Measurements from ENCODE around the gene ZBTB7C.

The ZBTB7C gene

DNA sequence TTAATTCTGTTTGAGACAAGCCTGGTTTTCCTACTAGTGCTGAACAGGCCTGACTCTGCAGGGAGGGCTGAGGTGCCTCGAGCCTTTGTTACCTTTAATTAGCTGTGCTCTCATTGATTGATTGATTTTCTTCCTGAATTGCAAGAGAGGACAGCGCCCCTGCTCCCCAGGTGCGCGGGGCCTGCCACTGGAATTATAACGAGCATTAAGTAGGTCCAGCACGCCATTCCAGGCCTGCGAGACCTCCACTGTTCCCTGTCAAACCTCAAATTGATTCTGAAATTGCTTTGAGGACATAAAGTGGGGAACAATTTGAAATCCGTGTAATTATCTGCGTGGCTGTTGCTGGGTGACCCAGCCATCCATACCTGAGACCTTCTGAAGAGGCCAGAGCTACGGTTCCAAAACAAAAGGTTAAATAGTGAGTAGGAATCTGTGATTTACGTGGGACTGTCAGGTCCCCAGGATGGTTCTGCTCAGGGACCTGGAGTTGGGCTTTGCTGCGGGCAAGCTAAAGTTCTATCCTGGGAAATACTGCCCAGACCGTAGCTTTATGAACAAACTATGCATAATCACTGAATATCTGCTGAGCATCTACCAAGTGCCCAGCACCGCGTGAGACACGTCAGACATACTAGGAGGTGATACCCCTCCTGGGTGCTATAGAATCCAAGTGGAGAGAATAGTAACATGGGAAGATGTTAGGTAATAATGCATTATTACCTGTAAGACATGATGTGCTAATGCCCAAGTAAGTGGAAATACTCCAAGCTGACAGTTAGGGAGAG lies 104.1 kb downstream of the ZBTB7C start:
- H3K4me2 ChIP-seq (ENCODE audit: low read length) = no peak overlapping the region
- H3K4me3 ChIP-seq (ENCODE audit: low read length) = no peak overlapping the region
- H3K27me3 ChIP-seq (ENCODE audit: control insufficient read depth, insufficient read depth, low read length) = peaks cover 43% of the 10 kb centered on the region
- H3K4me1 ChIP-seq (ENCODE audit: control insufficient read depth, insufficient read depth, low read length) = no peaks in the 10 kb centered on the region
- no peak overlapping the region for H3K9ac ChIP-seq (ENCODE audit: low read depth, low read length)
- H3K9me3 ChIP-seq (replicated peaks; ENCODE audit: low read length) = no peaks in the 10 kb centered on the region
- no peaks in the 10 kb centered on the region for H3K36me3 ChIP-seq (ENCODE audit: insufficient read depth, low read length)

DNA sequence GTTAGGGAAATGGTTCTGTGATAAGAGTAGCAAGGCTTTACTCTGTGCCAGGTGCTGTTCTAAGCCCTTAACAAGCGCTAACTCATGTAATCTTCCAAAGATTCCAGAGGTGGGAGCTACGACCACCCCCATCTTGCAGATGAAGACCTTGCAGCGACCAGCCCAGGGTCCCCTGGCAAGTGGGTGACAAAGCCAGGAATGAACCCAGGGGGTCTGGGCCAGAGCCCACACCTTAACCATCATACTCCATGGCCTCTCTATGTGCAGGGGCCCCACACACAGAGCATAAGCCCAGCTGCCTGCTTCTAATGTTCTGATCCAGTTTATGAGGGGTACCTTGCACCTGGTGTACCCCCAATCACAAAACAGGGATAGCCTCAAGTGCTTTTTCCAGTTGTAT lies 105.3 kb downstream of the ZBTB7C start:
- Histone ChIP-seq H3K9me3 (replicated peaks; ENCODE audit: low read length) (no peaks in the 10 kb centered on the region), H3K4me3 (ENCODE audit: low read length) (no peak overlapping the region), H3K4me1 (ENCODE audit: control insufficient read depth, insufficient read depth, low read length) (no peaks in the 10 kb centered on the region), H3K27me3 (ENCODE audit: control insufficient read depth, insufficient read depth, low read length) (peaks cover 43% of the 10 kb centered on the region), H3K36me3 (ENCODE audit: insufficient read depth, low read length) (no peaks in the 10 kb centered on the region), H3K9ac (ENCODE audit: low read depth, low read length) (no peak overlapping the region), H3K4me2 (ENCODE audit: low read length) (no peak overlapping the region)

DNA sequence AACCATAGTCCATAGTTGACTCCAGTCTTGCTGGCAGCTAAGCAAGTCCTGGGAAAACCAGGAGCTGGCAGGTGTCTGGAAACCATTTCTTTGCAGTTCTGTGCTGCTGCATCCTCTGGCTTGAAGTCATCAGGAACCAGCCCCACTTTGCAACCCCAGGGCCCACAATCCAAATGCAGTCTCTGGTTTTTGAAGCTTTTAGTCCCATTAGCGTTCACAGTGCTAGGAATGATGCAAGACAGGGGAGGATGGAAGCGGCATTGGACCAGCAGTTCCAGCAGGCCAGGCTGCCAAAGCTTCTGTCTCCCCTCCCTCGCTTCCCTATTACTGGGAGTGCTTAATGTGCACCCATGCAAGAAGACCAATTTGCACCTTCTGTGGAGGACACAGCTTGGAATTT lies 106.4 kb downstream of the ZBTB7C start:
- no peak overlapping the region for H3K4me3 ChIP-seq (ENCODE audit: low read length)
- peaks cover 36% of the 10 kb centered on the region for H3K27me3 ChIP-seq (ENCODE audit: control insufficient read depth, insufficient read depth, low read length)
- no peak overlapping the region for H3K4me2 ChIP-seq (ENCODE audit: low read length)
- H3K4me1 ChIP-seq (ENCODE audit: control insufficient read depth, insufficient read depth, low read length) = no peaks in the 10 kb centered on the region
- no peaks in the 10 kb centered on the region for H3K36me3 ChIP-seq (ENCODE audit: insufficient read depth, low read length)
- no peak overlapping the region for H3K9ac ChIP-seq (ENCODE audit: low read depth, low read length)
- H3K9me3 ChIP-seq (replicated peaks; ENCODE audit: low read length) = no peaks in the 10 kb centered on the region

DNA sequence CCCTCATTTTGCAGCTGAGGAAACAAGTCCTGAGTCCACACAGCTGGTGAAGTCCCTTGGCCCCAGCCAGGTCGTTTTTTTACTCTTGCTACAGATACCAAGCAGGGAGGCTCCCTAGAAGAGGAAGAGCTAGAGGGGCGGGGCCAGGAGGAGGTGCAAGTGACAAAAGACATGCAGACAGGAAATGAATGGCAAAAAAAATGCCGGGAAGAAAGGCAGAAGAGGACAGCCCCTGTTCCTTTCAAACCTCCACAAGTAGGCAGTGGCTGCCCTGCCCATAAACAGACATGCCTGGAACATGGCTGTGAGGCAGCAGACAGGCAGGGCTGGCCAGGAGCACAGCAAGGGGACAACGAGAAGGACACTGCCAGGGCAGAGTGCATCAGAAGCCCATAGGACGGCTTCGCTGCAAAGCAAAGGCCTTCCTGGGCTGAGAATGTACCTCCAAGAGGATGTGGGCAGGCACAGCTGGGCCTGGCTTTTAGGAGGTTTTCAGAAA lies 108.7 kb downstream of the ZBTB7C start:
- Histone ChIP-seq H3K4me2 (ENCODE audit: low read length) (no peak overlapping the region), H3K36me3 (ENCODE audit: insufficient read depth, low read length) (no peaks in the 10 kb centered on the region), H3K4me1 (ENCODE audit: control insufficient read depth, insufficient read depth, low read length) (no peaks in the 10 kb centered on the region), H3K4me3 (ENCODE audit: low read length) (no peak overlapping the region), H3K9ac (ENCODE audit: low read depth, low read length) (no peak overlapping the region), H3K27me3 (ENCODE audit: control insufficient read depth, insufficient read depth, low read length) (peaks cover 32% of the 10 kb centered on the region), H3K9me3 (replicated peaks; ENCODE audit: low read length) (no peaks in the 10 kb centered on the region)

DNA sequence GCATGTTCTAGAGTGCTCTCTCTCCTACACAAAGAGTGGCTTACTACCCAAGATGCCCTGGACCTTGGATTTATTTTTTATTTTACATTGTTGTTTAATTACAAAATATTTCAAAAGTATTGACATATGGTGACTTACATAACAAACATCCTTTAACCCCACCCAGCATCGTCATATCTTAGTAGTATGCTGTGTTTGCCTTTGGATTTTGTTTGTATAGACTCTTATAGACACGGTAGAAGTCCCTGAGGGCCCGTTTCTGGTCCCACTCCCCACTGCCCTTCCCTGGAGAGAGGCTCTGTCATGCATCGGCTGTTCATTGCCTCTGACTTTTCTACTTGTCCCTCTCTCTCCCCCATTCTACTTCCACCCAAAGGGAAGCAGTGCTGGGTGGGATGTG lies 112.0 kb downstream of the ZBTB7C start:
- Histone ChIP-seq H3K36me3 (ENCODE audit: insufficient read depth, low read length) (no peaks in the 10 kb centered on the region), H3K9ac (ENCODE audit: low read depth, low read length) (no peak overlapping the region), H3K4me2 (ENCODE audit: low read length) (no peak overlapping the region), H3K27me3 (ENCODE audit: control insufficient read depth, insufficient read depth, low read length) (peaks cover 37% of the 10 kb centered on the region), H3K9me3 (replicated peaks; ENCODE audit: low read length) (no peaks in the 10 kb centered on the region), H3K4me1 (ENCODE audit: control insufficient read depth, insufficient read depth, low read length) (no peaks in the 10 kb centered on the region), H3K4me3 (ENCODE audit: low read length) (no peak overlapping the region)

DNA sequence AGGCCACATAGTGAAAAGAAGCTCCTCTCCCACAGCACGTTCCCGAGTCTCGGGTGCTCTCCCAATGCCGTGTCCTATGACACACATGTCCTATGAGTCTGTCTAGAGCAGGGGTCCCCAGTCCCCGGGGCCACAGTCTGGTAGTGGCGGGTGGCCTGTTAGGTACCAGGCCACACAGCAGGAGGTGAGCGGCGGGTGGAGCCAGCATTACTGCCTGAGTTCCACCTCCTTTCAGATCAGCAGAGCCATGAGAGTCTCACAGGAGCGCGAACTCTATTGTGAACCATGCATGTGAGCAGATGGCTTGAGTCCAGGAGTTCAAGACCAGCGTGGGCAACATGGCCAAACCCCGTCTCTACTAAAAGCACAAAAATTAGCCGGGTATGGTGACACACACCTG lies 112.6 kb downstream of the ZBTB7C start:
- Histone ChIP-seq H3K4me2 (ENCODE audit: low read length) (no peak overlapping the region), H3K9ac (ENCODE audit: low read depth, low read length) (no peak overlapping the region), H3K4me3 (ENCODE audit: low read length) (no peak overlapping the region), H3K4me1 (ENCODE audit: control insufficient read depth, insufficient read depth, low read length) (no peaks in the 10 kb centered on the region), H3K27me3 (ENCODE audit: control insufficient read depth, insufficient read depth, low read length) (peaks cover 37% of the 10 kb centered on the region), H3K36me3 (ENCODE audit: insufficient read depth, low read length) (no peaks in the 10 kb centered on the region), H3K9me3 (replicated peaks; ENCODE audit: low read length) (no peaks in the 10 kb centered on the region)

DNA sequence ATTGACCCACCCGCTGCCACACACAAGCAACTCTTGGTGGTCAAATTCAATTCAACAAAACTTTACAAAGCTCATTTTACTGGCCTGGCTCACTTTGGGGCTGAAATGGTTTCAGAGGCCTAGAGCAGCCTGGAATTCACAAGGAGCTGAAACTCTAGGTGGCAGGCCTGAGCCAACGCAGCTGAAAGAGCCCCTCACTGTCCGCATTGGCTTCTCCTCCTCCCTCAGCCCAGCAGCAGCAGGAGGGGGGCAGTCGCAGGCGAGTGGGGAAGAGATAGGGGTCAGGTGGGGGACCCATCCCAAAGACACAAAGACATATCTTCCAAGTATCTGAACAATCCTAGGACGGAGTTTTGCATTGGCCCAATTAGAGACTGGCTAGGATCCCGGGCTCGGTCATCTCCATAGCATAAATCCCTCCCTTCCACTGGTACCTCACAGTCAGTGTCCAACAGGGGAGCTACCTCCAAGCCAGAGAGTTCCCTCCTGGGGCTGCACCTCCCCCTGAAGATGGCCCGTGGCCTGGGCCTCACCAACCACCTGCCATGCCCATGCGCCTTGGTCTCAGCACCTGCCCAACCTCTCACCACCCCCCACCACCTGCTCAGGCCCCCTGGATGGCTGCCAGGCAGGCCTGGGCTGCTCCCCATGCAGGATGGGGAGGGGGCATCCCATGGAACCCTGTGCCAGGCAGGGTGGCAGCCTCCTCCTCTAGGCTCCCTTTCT lies 113.4 kb downstream of the ZBTB7C start:
- H3K4me3 ChIP-seq (ENCODE audit: low read length) = no peak overlapping the region
- no peaks in the 10 kb centered on the region for H3K4me1 ChIP-seq (ENCODE audit: control insufficient read depth, insufficient read depth, low read length)
- H3K27me3 ChIP-seq (ENCODE audit: control insufficient read depth, insufficient read depth, low read length) = peaks cover 40% of the 10 kb centered on the region
- no peaks in the 10 kb centered on the region for H3K36me3 ChIP-seq (ENCODE audit: insufficient read depth, low read length)
- no peak overlapping the region for H3K4me2 ChIP-seq (ENCODE audit: low read length)
- no peaks in the 10 kb centered on the region for H3K9me3 ChIP-seq (replicated peaks; ENCODE audit: low read length)
- H3K9ac ChIP-seq (ENCODE audit: low read depth, low read length) = no peak overlapping the region

DNA sequence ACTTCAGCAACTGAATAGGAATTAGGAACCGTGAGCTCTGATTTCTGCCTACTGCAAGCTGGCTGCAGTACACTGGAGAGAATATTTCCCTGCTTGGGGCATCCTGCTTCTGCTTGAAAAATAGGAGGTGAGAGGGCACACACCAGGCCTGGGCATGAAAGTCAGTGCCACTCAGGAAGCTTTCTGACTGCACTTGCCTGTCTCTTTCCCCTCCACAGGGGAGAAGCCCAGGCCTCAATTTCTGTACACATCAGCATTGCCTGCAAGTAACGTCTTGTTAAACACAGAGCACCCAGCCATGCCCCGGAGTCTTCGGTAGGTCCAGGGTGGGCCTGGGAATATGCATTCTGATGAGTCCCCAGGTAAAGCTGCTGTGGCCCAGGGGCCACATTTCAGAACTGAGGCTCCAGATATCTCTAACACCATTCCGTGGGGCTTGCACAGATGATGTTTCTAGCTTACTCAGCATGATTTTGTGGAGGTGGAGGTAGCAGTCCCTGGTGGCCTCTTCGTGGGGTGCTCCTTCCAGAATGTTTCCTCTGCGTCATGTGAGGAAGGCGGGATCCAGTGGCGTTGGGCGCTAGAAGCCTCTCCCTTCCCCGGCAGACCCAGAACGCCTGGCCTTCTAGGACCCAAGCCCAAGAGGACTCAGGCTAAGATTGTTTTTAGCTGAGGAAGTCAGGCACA lies 114.1 kb downstream of the ZBTB7C start:
- no peak overlapping the region for H3K4me2 ChIP-seq (ENCODE audit: low read length)
- H3K9me3 ChIP-seq (replicated peaks; ENCODE audit: low read length) = no peaks in the 10 kb centered on the region
- H3K4me1 ChIP-seq (ENCODE audit: control insufficient read depth, insufficient read depth, low read length) = no peaks in the 10 kb centered on the region
- no peaks in the 10 kb centered on the region for H3K36me3 ChIP-seq (ENCODE audit: insufficient read depth, low read length)
- no peak overlapping the region for H3K9ac ChIP-seq (ENCODE audit: low read depth, low read length)
- peaks cover 39% of the 10 kb centered on the region for H3K27me3 ChIP-seq (ENCODE audit: control insufficient read depth, insufficient read depth, low read length)
- H3K4me3 ChIP-seq (ENCODE audit: low read length) = no peak overlapping the region

DNA sequence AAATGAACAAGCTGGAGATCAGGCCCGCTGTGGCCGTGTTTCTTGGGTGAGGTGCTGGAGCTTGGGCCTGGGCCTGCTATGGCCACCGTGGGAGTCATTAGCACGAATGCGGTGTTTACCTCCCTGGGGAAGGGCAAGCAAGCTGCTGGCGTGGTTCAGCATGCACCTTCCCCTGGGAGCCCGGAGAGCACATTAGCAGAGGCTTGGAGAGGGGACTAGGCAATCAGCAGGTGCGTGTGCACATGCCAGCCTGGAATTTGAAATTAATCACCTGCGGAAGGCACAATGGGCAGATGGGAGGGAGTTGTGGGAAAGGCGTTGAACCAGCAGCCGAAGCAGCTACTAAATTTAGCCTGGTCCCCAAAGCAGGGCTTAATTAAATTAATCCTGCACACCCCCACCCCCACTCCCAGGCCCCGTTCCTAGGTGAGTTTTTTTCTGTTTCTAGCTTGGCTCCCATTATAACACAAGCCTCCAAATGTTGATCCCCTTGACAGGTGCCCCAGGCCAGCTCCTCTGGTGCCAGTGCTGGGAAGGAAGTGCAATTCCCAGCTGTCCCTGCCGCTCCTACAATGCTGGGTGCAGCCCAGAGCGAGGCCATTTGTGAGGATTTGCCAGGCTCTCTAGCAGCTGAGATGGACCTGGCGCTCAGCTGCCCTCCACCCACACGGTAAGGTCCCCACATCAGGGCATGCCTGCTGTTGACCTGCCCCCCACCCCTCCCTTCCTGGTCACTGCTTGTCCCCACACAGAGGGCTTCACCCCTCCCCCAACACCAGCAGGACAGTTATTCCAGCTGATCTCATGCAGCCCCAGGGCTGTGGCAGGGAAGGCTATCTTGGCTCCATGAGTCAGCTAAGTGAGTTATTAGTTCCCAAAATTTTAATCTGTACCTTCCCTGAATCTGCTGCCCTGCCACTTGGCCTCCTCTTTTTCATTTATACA lies 115.0 kb downstream of the ZBTB7C start:
- H3K9me3 ChIP-seq (replicated peaks; ENCODE audit: low read length) = no peaks in the 10 kb centered on the region
- H3K4me2 ChIP-seq (ENCODE audit: low read length) = no peak overlapping the region
- no peaks in the 10 kb centered on the region for H3K4me1 ChIP-seq (ENCODE audit: control insufficient read depth, insufficient read depth, low read length)
- H3K9ac ChIP-seq (ENCODE audit: low read depth, low read length) = no peak overlapping the region
- peaks cover 39% of the 10 kb centered on the region for H3K27me3 ChIP-seq (ENCODE audit: control insufficient read depth, insufficient read depth, low read length)
- no peak overlapping the region for H3K4me3 ChIP-seq (ENCODE audit: low read length)
- H3K36me3 ChIP-seq (ENCODE audit: insufficient read depth, low read length) = no peaks in the 10 kb centered on the region

DNA sequence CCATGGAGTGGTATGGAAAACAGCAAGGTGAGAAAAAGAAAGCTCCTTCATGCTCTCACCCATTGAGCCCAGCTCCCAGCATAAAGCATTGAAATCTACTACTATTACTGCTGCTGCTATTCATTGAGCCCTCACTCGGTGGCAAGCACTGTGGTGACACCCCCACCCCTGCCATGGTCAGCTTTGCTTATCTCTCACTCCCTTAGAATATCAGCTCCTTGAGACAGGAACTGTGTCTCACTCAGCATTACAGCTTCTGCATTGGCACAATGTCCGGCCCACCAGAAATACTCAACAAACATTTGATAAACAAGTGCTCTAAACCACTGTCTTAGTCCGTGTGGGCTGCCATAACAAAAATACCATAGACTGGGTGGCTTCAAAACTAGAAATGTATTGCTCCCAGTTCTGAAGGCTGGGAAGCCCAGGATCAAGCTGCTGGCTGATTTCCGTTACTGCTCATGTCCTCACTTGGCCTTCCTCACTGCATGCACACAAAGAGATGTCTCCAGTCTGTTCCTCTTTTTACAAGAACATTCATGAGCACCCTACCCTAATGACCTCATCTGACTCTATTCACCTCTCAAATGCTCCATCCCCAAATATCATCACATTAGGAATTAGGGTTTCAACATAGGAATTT lies 116.3 kb downstream of the ZBTB7C start:
- no peaks in the 10 kb centered on the region for H3K4me1 ChIP-seq (ENCODE audit: control insufficient read depth, insufficient read depth, low read length)
- no peak overlapping the region for H3K4me3 ChIP-seq (ENCODE audit: low read length)
- H3K27me3 ChIP-seq (ENCODE audit: control insufficient read depth, insufficient read depth, low read length) = peaks cover 39% of the 10 kb centered on the region
- no peak overlapping the region for H3K9ac ChIP-seq (ENCODE audit: low read depth, low read length)
- no peaks in the 10 kb centered on the region for H3K36me3 ChIP-seq (ENCODE audit: insufficient read depth, low read length)
- no peaks in the 10 kb centered on the region for H3K9me3 ChIP-seq (replicated peaks; ENCODE audit: low read length)
- H3K4me2 ChIP-seq (ENCODE audit: low read length) = no peak overlapping the region
